ENCODE data around the gene CGNL1. TPM values are rescaled to one million over a fixed set of nuclear protein-coding genes. Genes with fewer than 3 reads are reported as not detected.

The CGNL1 gene
- total and polyA plus RNA-seq, 10 of the 15 experiments (the other 5 are each of a cell fraction or from before 2014, with no cell fraction given), result under 0.01 to 0.27 (median 0.04) TPM; not detected in 3

DNA sequence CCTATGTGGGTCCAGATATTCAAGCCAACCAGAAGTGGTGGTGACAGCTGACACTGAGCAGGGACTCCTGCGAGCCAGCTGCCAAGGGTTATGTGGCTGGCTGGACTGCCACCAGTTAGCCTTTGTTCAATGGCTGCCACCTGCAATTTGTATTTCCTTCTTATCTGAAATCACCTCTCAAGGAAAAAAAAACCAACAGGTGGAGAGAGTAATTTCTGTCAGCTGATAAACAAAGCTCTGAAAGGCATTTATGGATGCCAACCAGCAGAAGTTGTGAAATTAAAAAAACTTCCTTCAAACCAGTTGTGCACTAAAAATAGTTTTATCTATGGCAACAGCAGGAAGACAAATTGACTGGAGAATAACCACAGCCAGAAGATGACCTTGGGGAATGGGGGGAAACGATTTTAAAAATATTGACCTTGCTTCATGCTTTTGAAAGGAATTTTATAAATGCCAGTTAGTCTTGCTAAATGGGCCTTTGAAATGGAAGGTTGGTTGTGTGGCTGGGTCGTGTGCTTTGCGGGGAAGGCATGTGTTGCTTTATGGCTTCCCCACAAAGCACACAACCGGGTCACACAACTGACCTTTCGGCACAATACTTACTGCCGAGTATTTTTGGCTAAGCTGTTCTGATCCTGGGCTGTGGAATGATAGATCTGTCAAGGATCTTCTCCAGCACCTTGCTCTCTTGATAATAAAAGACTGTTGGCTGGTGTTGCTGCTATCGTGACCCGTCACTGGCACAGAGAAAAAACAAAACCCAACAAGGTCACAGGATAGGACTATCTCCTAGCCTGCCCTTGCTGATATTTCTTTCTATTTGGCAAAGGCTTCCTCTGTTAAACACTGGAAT is 218.9 kb downstream of the CGNL1 start (continued):
- TF ChIP-seq, protein P1, sequence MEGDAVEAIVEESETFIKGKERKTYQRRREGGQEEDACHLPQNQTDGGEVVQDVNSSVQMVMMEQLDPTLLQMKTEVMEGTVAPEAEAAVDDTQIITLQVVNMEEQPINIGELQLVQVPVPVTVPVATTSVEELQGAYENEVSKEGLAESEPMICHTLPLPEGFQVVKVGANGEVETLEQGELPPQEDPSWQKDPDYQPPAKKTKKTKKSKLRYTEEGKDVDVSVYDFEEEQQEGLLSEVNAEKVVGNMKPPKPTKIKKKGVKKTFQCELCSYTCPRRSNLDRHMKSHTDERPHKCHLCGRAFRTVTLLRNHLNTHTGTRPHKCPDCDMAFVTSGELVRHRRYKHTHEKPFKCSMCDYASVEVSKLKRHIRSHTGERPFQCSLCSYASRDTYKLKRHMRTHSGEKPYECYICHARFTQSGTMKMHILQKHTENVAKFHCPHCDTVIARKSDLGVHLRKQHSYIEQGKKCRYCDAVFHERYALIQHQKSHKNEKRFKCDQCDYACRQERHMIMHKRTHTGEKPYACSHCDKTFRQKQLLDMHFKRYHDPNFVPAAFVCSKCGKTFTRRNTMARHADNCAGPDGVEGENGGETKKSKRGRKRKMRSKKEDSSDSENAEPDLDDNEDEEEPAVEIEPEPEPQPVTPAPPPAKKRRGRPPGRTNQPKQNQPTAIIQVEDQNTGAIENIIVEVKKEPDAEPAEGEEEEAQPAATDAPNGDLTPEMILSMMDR (IDR thresholded peaks at IDR 0.05 in 2 of 3, conservative IDR thresholded peaks at IDR 0.05 in 1 of 3; ENCODE audit: control insufficient read depth in 2 of 3, extremely low read depth in 1 of 3, insufficient read depth in 1 of 3, low read depth in 3 of 3, low read length in 3 of 3), result no peak
- no peak for TF ChIP-seq SUZ12 (IDR thresholded peaks at IDR 0.05; ENCODE audit: unreplicated experiment)

DNA sequence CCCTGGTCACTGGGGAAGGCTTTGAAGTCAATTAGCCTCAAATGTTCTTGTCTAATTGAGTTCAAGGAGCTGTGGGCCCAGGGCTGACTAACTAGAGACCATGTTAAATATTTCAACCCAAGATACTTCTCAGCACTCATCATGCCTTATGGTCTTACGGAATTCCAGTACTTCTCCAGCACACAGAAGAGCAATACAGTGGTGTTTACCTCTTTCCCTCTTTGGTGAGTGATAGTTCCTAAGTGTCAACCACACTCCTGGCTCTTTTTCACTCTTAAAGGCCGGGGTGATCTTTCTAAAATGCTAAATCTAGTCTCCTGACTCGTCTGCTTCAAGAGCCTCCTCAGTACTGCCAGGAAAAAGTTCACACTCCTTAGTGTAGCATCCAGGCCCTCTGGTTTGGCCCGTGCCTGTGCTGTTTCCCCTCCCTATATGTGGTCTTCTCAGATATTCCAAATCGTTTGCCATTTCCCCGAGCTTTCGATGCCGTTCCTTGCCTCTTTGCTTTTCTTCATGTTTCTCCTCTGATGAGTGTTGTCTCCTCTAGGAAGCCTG is 220.1 kb downstream of the CGNL1 start:
- Histone ChIP-seq H3K27me3 (replicated peaks in 1 of 2; ENCODE audit: control insufficient read depth in 2 of 2, insufficient read depth in 2 of 2, low read length in 1 of 2) (peaks cover 1 to 8% of the 10 kb centered on the region in 2 experiments), H3K79me2 (ENCODE audit: control insufficient read depth, insufficient read depth, low read length) (no peaks in the 10 kb centered on the region), H3K9ac (ENCODE audit: control insufficient read depth, insufficient read depth, low read length) (no peak overlapping the region), H3K4me2 (ENCODE audit: control insufficient read depth, insufficient read depth) (no peak overlapping the region), H3K4me1 (ENCODE audit: control insufficient read depth, insufficient read depth, low read length) (no peaks in the 10 kb centered on the region), H3K9me3 (replicated peaks; ENCODE audit: control insufficient read depth, insufficient read depth, low read length) (no peaks in the 10 kb centered on the region), H3K27ac (ENCODE audit: control insufficient read depth, insufficient read depth) (no peak overlapping the region), H3K36me3 (ENCODE audit: control insufficient read depth in 2 of 2, insufficient read depth in 2 of 2, low read length in 1 of 2) (no peaks in the 10 kb centered on the region), H2AFZ (ENCODE audit: control insufficient read depth, low read depth, low read length) (no peak overlapping the region), H3K4me3 (no peak overlapping the region), H4K20me1 (ENCODE audit: control insufficient read depth, insufficient read depth) (no peaks in the 10 kb centered on the region)
- ChIA-PET CTCF (no interaction called here), RAD21 (ENCODE audit: unreplicated experiment) (no interaction called here), POLR2A (no interaction called here), SMC1A (ENCODE audit: uncharacterized antibody, unreplicated experiment) (no interaction called here)
- no peak for ATAC-seq
- intact Hi-C loops (cut with micrococcal nuclease; ENCODE audit: unreplicated experiment) (no loop called here), in situ Hi-C loops (cut with MboI) (no loop called here)
- no peak for DNase-seq (ENCODE audit: low read depth, low spot score)
- no TSS peak for BruUV-seq (replicated peaks)
- 34% methylated on average over 8 of the region's 8 CpGs for WGBS (ENCODE audit: insufficient coverage, insufficient replicate concordance, low lambda C conversion rate, missing lambda C conversion rate)
- no peak for FAIRE-seq
- no peak for TF ChIP-seq POLR2A (IDR thresholded peaks at IDR 0.05; ENCODE audit: low read depth, low read length)
- no peak for TF ChIP-seq LARP7 (IDR thresholded peaks at IDR 0.05)
- no peak for TF ChIP-seq ZNF384 (IDR thresholded peaks at IDR 0.05; ENCODE audit: borderline replicate concordance, low read depth, low read length)
- TF ChIP-seq, protein P2, sequence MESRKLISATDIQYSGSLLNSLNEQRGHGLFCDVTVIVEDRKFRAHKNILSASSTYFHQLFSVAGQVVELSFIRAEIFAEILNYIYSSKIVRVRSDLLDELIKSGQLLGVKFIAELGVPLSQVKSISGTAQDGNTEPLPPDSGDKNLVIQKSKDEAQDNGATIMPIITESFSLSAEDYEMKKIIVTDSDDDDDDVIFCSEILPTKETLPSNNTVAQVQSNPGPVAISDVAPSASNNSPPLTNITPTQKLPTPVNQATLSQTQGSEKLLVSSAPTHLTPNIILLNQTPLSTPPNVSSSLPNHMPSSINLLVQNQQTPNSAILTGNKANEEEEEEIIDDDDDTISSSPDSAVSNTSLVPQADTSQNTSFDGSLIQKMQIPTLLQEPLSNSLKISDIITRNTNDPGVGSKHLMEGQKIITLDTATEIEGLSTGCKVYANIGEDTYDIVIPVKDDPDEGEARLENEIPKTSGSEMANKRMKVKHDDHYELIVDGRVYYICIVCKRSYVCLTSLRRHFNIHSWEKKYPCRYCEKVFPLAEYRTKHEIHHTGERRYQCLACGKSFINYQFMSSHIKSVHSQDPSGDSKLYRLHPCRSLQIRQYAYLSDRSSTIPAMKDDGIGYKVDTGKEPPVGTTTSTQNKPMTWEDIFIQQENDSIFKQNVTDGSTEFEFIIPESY (IDR thresholded peaks at IDR 0.05), result no peak
- TF ChIP-seq, protein P3, sequence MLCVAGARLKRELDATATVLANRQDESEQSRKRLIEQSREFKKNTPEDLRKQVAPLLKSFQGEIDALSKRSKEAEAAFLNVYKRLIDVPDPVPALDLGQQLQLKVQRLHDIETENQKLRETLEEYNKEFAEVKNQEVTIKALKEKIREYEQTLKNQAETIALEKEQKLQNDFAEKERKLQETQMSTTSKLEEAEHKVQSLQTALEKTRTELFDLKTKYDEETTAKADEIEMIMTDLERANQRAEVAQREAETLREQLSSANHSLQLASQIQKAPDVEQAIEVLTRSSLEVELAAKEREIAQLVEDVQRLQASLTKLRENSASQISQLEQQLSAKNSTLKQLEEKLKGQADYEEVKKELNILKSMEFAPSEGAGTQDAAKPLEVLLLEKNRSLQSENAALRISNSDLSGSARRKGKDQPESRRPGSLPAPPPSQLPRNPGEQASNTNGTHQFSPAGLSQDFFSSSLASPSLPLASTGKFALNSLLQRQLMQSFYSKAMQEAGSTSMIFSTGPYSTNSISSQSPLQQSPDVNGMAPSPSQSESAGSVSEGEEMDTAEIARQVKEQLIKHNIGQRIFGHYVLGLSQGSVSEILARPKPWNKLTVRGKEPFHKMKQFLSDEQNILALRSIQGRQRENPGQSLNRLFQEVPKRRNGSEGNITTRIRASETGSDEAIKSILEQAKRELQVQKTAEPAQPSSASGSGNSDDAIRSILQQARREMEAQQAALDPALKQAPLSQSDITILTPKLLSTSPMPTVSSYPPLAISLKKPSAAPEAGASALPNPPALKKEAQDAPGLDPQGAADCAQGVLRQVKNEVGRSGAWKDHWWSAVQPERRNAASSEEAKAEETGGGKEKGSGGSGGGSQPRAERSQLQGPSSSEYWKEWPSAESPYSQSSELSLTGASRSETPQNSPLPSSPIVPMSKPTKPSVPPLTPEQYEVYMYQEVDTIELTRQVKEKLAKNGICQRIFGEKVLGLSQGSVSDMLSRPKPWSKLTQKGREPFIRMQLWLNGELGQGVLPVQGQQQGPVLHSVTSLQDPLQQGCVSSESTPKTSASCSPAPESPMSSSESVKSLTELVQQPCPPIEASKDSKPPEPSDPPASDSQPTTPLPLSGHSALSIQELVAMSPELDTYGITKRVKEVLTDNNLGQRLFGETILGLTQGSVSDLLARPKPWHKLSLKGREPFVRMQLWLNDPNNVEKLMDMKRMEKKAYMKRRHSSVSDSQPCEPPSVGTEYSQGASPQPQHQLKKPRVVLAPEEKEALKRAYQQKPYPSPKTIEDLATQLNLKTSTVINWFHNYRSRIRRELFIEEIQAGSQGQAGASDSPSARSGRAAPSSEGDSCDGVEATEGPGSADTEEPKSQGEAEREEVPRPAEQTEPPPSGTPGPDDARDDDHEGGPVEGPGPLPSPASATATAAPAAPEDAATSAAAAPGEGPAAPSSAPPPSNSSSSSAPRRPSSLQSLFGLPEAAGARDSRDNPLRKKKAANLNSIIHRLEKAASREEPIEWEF (IDR thresholded peaks at IDR 0.05; ENCODE audit: insufficient replicate concordance, low read depth, low read length), result no peak
- TF ChIP-seq, protein P1 (IDR thresholded peaks at IDR 0.05 in 2 of 3, conservative IDR thresholded peaks at IDR 0.05 in 1 of 3; ENCODE audit: control insufficient read depth in 2 of 3, extremely low read depth in 1 of 3, insufficient read depth in 1 of 3, low read depth in 3 of 3, low read length in 3 of 3), result no peak
- no peak for TF ChIP-seq NR2C2 (IDR thresholded peaks at IDR 0.05; ENCODE audit: borderline replicate concordance, control insufficient read depth, insufficient read length, low read depth)

All from GM12878 (cell line).